HepG2 (cell line): ENCODE data around the gene PCSK6. TPM values are rescaled to one million over a fixed set of nuclear protein-coding genes. Genes with fewer than 3 reads are reported as not detected.

Experiments used
- ATAC-seq: fragments of 200-7000 bp; cut with Tn5 transposase; 3 replicates; pipeline ENCODE4 v1.9.1; 2020; ENCODE audit warnings: mild to moderate bottlenecking, moderate library complexity
- BruUV-seq: library from RNA; stranded (reverse); fragments of 400-500 nt; replicated peaks from 2 replicates; lab custom pipeline; 2021; lab: Mats Ljungman, UMichigan
- CTCF ChIA-PET: fragments of 300-600 bp; formaldehyde crosslinking; extraction: SDS; loops from one replicate; lab custom pipeline; 2021; ENCODE audit warnings: low total read pairs, inconsistent platforms, low intra/inter-chr PET ratio; lab: Yijun Ruan, JAX
- POLR2A ChIA-PET: fragments of 350-600 bp; sonication (Branson Sonifier 250); formaldehyde crosslinking; loops from one replicate; lab custom pipeline; 2020; ENCODE audit warnings: antibody characterized with exemption, inconsistent platforms; lab: Yijun Ruan, JAX
- DNase-seq: peaks from one replicate; pipeline ENCODE4 v3.0.0-alpha.2; 2015; ENCODE audit warnings: low spot score
- FAIRE-seq: peaks from 3 replicates; lab custom pipeline; 2011; peaks lifted over from hg19 to GRCh38; lab: Jason Lieb, UNC
- H2AFZ ChIP-seq: one replicate; pipeline ENCODE4 v1.6.1; 2011; ENCODE audit warnings: low read length, inconsistent platforms
- H3K27ac ChIP-seq: fragments of 300-600 bp; 3 replicates; pipeline ENCODE4 v1.8.0; 2011; ENCODE audit warnings: mixed run types, mild to moderate bottlenecking, mixed read lengths, low read length, inconsistent platforms; ENCODE audit not compliant: insufficient read depth; ENCODE audit errors: extremely low read length
- H3K27me3 ChIP-seq, 2 experiments: fragments of 200-600 bp in 1 of 2; 2 replicates in 1 of 2; 3 replicates in 1 of 2; pipeline versions ENCODE4 v1.6.0 to v1.8.0; 2011; ENCODE audit warnings: low read length in 2 of 2, mild to moderate bottlenecking in 2 of 2, moderate library complexity in 2 of 2, inconsistent platforms in 1 of 2; ENCODE audit not compliant: insufficient read depth in 2 of 2, control insufficient read depth in 1 of 2
- H3K36me3 ChIP-seq, 2 experiments: fragments of 200-600 bp in 1 of 2; replicated peaks in 1 of 2; 2 replicates in 1 of 2; 3 replicates in 1 of 2; pipeline versions ENCODE4 v1.5.1 to v1.8.0; 2011; ENCODE audit warnings: low read length in 2 of 2, inconsistent platforms in 1 of 2; ENCODE audit not compliant: insufficient read depth in 2 of 2, control insufficient read depth in 1 of 2
- H3K4me1 ChIP-seq: 2 replicates; pipeline ENCODE4 v1.5.1; 2012; ENCODE audit warnings: low read length, inconsistent platforms; ENCODE audit not compliant: insufficient read depth
- H3K4me2 ChIP-seq: 2 replicates; pipeline ENCODE4 v1.6.0; 2011; ENCODE audit warnings: low read depth, low read length, inconsistent platforms
- H3K4me3 ChIP-seq, 3 experiments: fragments of 200-600 bp in 1 of 3; sonication (generic), shearing (Covaris generic) in 1 of 3; replicated peaks in 1 of 3; 2 replicates each; pipeline ENCODE4 v1.5.1; 2011 to 2016; ENCODE audit warnings: low read length in 3 of 3, inconsistent platforms in 2 of 3, low read depth in 2 of 3, mild to moderate bottlenecking in 2 of 3, control low read depth in 1 of 3, mixed read lengths in 1 of 3; ENCODE audit not compliant: insufficient read depth in 1 of 3
- H3K79me2 ChIP-seq: one replicate; pipeline ENCODE4 v1.6.1; 2011; ENCODE audit warnings: low read length, inconsistent platforms; ENCODE audit not compliant: insufficient read depth
- H3K9ac ChIP-seq: 2 replicates; pipeline ENCODE4 v1.6.0; 2011; ENCODE audit warnings: mild to moderate bottlenecking, low read depth, low read length, inconsistent platforms; ENCODE audit not compliant: insufficient read depth
- H3K9me3 ChIP-seq: 2 replicates; pipeline ENCODE4 v1.5.1; 2012; ENCODE audit warnings: mild to moderate bottlenecking, low read length
- H4K20me1 ChIP-seq: 2 replicates; pipeline ENCODE4 v1.6.0; 2011; ENCODE audit warnings: inconsistent platforms, mild to moderate bottlenecking, low read length, moderate library complexity; ENCODE audit not compliant: insufficient read depth
- AGO2 ChIP-seq: fragments of 200-400 bp; formaldehyde crosslinking; optimal IDR thresholded peaks from 2 replicates; pipeline ENCODE3; 2017; ENCODE audit warnings: mild to moderate bottlenecking, low read depth, low read length, moderate library complexity
- POLR2A ChIP-seq, 2 experiments: IDR thresholded peaks; 2 replicates each; pipeline ENCODE4 v1.6.1; 2011; ENCODE audit warnings: low read depth in 2 of 2, low read length in 2 of 2, mild to moderate bottlenecking in 1 of 2, moderate library complexity in 1 of 2; ENCODE audit not compliant: insufficient read depth in 1 of 2
- TBX3 ChIP-seq: fragments of 450-650 bp; IDR thresholded peaks from 2 replicates; pipeline ENCODE4 v1.6.1; 2017; ENCODE audit warnings: antibody characterized with exemption, mild to moderate bottlenecking, inconsistent platforms, borderline replicate concordance
- TP53 ChIP-seq: sonication (generic); formaldehyde crosslinking; conservative IDR thresholded peaks from 2 replicates; pipeline ENCODE4 v1.4.0; 2020; ENCODE audit warnings: missing genetic modification reagents
- ZBTB33 ChIP-seq: sonication (generic); formaldehyde crosslinking; IDR thresholded peaks from 2 replicates; pipeline ENCODE4 v1.4.0; 2020; ENCODE audit warnings: missing genetic modification reagents
- ZFP82 ChIP-seq: sonication (generic); formaldehyde crosslinking; IDR thresholded peaks from 2 replicates; pipeline ENCODE4 v1.5.1; 2020; ENCODE audit warnings: mild to moderate bottlenecking, missing genetic modification reagents, borderline replicate concordance
- ZNF512 ChIP-seq: sonication (generic); formaldehyde crosslinking; IDR thresholded peaks from 2 replicates; pipeline ENCODE4 v1.4.0; 2020; ENCODE audit warnings: mild to moderate bottlenecking, missing genetic modification reagents
- ZNF549 ChIP-seq: sonication (generic); formaldehyde crosslinking; IDR thresholded peaks from 2 replicates; pipeline ENCODE4 v1.5.0; 2020; ENCODE audit warnings: missing genetic modification reagents
- ZNF563 ChIP-seq: sonication (generic); formaldehyde crosslinking; IDR thresholded peaks from 2 replicates; pipeline ENCODE4 v1.8.0; 2022; ENCODE audit warnings: mild to moderate bottlenecking, moderate library complexity, missing genetic modification reagents
- WGBS: methylation state at CpG from one replicate; pipeline ENCODE4 v1.1.6; 2017; ENCODE audit warnings: low lambda C conversion rate; 5-methylcytosine and 5-hydroxymethylcytosine counted together
- in situ Hi-C: cut with HindIII; loops from 2 replicates; pipeline ENCODE4 v1.10.0; 2017; ENCODE audit warnings: low pct_unique_long_range_greater_than_20kb; ENCODE audit not compliant: extremely low pct_ligation_motif_present
- intact Hi-C: fragments of 100-400 bp; cut with micrococcal nuclease; formaldehyde crosslinking; loops from one replicate; pipeline ENCODE4 v1.10.0; 2022; ENCODE audit not compliant: unreplicated experiment
- polyA plus RNA-seq, 8 experiments: library from polyadenylated mRNA; depleted of rRNA in 3 of 8; stranded (reverse) in 7 of 8; unstranded in 1 of 8; fragments of >200 nt; fragmentation: Illumina TruSeq in 4 of 8; extraction: Trizol in 4 of 8; gene quantifications; 2 replicates each; pipeline versions ENCODE4 v1.2.1 to v1.2.3, GENCODE V29; 2011 to 2016; ENCODE audit warnings: low read depth in 4 of 8, missing spikeins in 1 of 8, mixed read lengths in 1 of 8; ENCODE audit not compliant: insufficient read depth in 1 of 8
- total RNA-seq, 5 experiments: library from RNA; depleted of rRNA; stranded (reverse); fragments of >200 nt; fragmentation: Illumina TruSeq; extraction: Trizol; gene quantifications; 2 replicates each; pipeline ENCODE4 v1.2.3, GENCODE V29; 2016; ENCODE audit warnings: low read depth in 1 of 5

Gene PCSK6
- total and polyA plus RNA-seq, 2 of the 13 experiments (the other 11 are each of a cell fraction or from before 2014, with no cell fraction given), result 56.5 to 155 TPM

GRCh38 chr15:101481917-101482525 is 7.5 kb downstream of the PCSK6 start:
- Histone ChIP-seq H3K27ac (no peak overlapping the region), H3K27me3 (no peaks in the 10 kb centered on the region), H3K4me2 (no peak overlapping the region), H4K20me1 (peaks cover 8% of the 10 kb centered on the region), H3K9ac (no peak overlapping the region), H3K4me3 (no peak overlapping the region), H3K79me2 (peaks cover 89% of the 10 kb centered on the region), H3K9me3 (no peaks in the 10 kb centered on the region), H2AFZ (no peak overlapping the region), H3K4me1 (peaks cover 36% of the 10 kb centered on the region), H3K36me3 (peaks cover 30 to 65% of the 10 kb centered on the region in 2 experiments)
- POLR2A ChIA-PET, result interaction anchor here (1.2 to 1.5 kb wide), 2 partner anchors 37 to 46 kb away, joined by 3 to 6 read pairs; no protein-coding TSS in a partner anchor
- intact Hi-C loops (no loop called here), in situ Hi-C loops (no loop called here)
- no peak for DNase-seq
- 95% methylated on average over 16 of the region's 17 CpGs for WGBS
- no peak for TF ChIP-seq ZNF512 (CRISPR knock-in tag)
- TF ChIP-seq ZNF563 (CRISPR knock-in tag), result no peak
- peak in 1 of 2 experiments; percentile 11; a peak in 1 of 4 replicates for TF ChIP-seq POLR2A (IDR thresholded peaks at IDR 0.05; ENCODE audit: insufficient read depth in 1 of 2, low read depth in 2 of 2, low read length in 2 of 2)
- TF ChIP-seq ZBTB33 (CRISPR knock-in tag), result peak; percentile 74; the same call in 1 of the 2 replicates
- peak; percentile 23 for TF ChIP-seq AGO2
- no peak for TF ChIP-seq ZFP82 (CRISPR knock-in tag)
- TF ChIP-seq ZNF549 (CRISPR knock-in tag), result no peak
- no peak for TF ChIP-seq TP53
- TF ChIP-seq TBX3, result no peak
- CTCF ChIA-PET, result no interaction called here
- peak; percentile 25 for ATAC-seq
- BruUV-seq, result no TSS peak
- FAIRE-seq, result no peak
